ENCODE data around the gene SEMA3D.
A peak's percentile ranks its signal among the peaks of the same experiment; 100 is the strongest.

Gene SEMA3D

DNA sequence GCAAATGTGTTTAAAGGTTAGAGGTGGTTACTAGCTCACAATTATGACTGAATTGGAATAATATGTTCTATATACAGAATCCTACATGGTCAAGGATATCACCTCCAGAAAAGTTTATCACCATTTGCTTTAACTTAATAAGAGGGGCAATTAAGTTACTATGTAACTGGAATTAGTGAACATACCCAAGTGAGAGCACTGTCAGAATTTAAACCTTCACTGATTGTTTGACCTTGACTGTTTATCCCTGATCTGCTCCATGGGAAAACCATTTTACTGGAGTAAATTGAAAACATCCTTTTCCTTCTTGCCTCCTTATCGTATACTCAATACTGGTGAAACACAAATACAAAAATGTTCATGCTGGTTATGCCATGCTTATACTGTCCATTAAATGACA is 107.4 kb downstream of the SEMA3D start:
- DNase-seq (ENCODE audit: low spot score), result no peak

DNA sequence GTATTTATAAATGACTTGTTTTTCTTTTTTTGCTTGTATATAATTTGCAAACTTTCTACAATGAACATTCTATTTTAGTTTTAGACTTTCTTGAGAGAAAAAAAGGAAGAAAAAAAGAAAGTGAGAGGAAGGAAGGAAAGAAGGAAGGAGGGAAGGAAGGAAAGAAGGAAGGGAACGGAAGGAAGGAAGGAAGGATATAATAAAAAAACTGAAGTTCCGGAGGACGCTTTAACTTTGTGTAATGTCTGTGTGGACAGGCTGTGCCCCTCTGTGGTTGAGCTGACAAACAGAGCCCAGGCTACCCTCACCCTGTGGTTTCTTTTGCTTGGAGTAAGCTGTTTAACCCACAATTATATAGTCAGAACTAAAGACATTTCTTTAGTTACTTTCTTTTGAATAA is 108.7 kb downstream of the SEMA3D start:
- no peak for DNase-seq (ENCODE audit: low spot score)

DNA sequence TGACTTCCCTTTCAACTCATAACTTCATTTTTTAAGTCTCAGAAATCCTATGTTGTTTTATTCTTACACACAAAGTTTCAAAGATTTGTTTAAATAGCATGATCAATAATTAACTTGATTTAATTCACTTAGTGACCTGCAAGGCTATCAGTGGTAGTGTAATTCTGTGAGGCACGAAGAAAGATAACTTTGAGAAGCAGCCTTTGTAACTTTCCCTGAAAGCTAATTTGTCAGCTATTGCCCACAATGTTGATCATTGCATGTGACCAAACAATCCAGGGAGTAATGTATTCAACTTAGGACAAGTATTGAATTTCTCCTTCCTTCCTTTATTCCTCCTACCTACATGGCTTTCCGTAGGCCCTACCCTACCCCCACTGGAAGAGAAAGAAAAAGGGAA is 111.0 kb downstream of the SEMA3D start:
- no peak for DNase-seq (ENCODE audit: low spot score)

DNA sequence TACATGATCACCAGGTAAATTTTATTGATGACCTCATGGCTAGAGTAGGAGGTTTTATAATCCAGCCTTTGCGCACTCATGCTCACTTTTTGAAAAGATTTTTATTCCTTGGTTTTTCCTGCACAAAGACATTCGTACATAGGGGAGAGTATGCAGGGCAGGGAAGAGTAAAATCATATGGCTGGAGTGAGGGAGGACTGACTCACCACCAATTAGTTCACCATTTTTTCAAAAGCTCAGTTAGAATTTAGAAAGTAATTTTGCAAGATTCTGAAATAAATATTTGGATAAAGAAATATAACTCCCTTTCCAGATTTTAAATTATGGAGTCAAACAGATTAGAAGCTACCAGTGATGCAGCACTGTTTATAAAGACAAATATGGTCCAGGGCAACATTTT is 111.9 kb downstream of the SEMA3D start:
- DNase-seq (ENCODE audit: low spot score), result peak; percentile 10

DNA sequence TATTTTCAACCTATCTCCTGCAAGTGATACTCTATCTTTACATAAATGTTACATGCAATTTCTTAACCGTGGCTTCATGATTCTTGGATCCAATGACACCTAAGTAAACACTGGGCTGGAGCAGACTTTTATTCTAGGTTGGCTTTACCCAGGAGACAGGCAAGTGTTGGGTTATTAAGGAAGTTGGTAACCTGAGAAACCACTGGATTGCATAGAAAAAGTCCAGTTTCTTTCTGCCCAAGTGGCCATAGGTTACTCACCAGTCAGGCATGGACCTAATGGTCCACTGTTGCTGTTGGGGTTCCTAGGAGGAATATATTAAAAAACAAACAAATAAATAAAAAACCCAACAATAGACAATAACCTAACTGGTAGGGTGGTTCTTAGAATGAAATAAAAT is 112.8 kb downstream of the SEMA3D start:
- no peak for DNase-seq (ENCODE audit: low spot score)

DNA sequence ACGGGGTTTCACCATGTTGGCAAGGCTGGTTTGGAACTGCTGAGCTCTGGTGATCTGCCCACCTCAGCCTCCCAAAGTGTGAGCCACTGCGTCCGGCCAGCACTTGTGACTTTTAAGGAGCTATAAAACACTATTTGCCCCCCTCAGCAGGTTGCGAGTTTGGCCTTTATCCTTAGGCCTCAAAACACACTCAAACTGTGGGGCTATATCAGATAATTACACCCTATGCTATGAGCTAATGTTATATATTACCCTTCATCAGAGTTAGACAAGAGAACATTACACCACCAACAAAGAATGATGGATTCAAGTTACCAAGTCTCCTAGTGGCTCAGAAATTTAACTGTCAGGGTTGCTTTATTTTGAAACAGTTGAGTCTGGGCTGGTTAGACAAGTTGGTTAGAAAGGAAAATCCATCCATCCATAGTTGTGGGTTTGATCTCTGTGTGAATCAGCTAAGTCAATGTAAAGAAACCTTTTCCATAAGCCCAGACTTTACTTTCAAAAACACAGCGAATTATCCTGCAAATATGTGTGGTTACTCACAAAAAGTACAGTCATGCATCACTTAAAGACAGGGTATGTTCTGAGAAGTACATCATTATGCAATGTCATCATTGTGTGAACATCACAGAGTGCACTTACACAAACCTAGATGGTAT is 115.8 kb downstream of the SEMA3D start:
- no peak for DNase-seq (ENCODE audit: low spot score)

DNA sequence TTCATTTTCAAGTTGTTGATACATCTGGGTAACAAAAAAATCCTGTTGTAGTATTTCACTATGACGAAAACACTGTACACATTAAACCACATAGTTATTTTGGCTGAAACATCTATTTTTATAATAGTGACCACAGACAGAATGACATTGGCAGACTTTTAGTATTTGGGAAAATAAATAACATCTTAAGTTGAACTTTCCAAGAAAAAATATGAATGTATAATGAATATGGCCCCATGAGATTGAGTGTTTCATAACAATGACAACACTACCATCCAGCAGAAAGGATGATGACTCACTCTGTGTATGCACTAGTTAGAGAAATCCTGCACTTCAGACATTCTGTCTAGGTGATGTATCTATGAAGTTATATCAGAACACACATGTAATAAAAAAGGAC is 118.1 kb downstream of the SEMA3D start:
- peak; percentile 38 for DNase-seq (ENCODE audit: low spot score)

DNA sequence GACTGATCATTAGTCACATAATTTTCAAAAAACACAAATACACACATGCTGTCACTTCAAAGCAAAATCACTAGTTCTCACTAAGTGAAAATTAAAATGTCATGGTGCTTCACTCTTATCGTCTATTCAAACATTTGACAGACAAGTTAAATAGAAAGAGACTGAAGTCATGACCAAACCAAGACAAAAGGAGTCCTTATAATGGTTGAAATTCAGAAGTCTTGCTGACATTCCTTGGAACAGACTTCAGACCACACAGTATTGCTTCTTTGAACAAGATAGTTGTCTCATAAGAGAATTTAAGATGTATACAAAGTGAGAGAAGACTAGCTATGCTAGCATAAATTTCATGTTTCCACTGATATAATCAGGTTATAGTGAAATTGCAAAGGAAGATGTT is 119.5 kb downstream of the SEMA3D start:
- DNase-seq (ENCODE audit: low spot score), result no peak

DNA sequence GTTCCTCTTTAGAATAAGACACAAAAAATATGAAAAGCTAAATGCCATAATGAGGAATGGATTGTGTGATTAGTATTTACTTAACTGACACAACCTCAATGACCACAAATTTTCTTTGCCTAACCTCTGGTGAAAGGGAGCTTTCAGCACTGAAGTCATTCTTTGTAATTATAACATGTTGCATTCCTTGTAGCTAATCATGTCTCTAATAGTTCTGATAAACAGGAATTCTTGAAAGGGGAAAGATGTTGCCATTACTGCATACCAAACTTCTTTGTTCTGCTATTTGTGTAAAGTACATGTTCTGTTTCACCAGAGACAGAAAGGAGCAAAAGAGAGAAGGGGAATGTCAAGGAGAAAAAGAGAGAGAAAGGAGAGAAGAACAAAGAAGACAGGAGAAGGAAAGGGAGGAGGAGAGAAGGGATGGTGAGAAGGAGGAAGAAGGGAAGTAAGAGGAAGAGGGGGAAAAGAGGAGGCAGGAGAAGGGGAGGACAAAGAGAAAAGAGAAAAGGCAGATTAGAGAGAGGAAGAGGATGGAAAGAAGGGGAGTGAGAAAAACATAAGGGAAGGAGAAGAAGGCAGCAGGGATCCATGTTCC is 120.9 kb downstream of the SEMA3D start:
- DNase-seq (ENCODE audit: low spot score), result no peak

DNA sequence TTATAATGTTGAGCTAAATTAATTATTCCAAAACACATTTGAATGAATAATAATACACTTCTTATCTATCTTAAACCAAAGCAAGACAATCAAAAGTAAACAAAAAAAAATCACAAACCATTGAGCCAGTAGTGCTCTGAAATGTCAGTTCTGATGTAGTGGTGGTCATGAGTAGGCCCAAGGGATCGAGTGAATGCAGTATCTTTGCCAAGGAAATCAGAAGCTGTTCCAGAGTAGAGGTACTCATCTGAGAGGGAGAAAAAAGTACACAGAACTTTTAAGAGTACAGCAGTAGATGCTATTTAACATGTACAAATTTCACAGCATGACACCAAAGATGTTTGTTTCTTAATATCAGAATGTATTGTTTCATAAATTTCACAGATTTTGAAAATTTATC is 121.5 kb downstream of the SEMA3D start:
- DNase-seq (ENCODE audit: low spot score), result no peak

DNA sequence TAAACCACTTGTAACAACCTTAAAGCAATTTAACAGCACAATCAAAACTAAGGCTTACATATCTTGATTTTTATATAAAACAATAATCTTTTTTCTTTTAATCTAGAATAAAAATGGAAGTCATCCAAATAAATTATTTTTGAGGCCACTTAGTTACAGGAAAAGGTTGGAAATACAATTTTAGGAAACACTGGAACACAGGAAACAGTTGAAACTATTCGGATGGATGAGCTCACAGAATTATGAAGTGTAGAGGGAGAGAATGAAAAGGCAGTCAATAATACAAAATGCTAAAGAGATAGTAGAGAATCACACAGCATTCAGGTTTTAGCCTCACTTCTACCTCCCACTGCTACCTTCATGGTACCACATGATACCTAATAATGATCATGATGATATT is 124.2 kb downstream of the SEMA3D start:
- no peak for DNase-seq (ENCODE audit: low spot score)

DNA sequence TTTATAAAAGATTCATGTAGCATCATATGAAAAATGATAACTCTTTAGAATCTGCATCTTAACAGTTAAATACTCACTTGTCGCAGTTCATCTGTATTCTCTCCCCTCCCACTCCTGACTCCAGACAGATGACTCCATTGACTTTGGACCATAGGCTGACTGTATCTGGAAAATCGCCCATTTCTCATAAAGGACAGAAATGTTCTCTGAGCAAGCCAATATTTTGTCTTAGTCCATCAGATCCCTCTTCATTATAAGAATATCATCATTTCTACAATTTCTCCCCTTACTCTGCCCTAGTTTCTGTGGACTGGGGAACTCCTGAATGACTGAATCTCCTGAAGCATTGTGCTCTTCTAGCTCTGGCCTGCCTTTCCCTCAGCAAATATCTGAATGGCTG is 125.4 kb downstream of the SEMA3D start:
- no peak for DNase-seq (ENCODE audit: low spot score)

DNA sequence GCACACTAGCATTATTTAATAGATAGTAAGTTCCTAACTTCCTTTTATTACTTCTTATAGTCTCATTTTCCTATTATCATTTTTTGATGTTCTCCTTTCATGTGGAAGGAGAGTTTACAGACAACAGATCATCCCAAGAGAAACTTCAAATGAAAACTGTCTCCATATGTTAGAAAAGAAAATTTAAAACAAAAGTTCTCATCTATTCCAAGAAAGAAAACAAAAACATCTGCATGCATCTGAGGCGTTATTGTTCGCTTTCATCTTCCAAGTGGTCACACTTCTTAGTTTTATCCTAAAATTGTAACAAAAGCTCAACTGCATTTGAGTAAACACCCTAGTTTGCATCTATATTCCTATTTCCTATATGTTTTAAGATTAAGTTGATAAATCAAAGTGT is 126.2 kb downstream of the SEMA3D start:
- no peak for DNase-seq (ENCODE audit: low spot score)

DNA sequence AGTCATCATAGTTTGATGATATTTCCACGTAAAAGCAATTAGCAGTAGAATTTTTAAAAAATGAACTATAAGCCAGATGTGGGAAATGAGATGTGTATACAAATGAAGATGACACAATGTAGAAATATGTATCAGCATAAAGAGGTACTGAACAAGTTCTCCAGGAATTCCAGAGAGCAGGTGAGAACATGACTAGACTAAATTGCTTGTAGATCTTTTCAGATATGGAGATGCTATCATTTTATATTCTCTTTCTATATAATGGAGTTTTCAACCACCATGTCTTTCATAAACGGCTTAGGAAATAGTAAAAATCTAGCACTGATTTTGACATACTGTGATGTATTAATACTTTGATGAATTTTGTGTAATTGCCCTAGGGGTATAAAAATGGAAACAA is 130.9 kb downstream of the SEMA3D start:
- no peak for DNase-seq (ENCODE audit: low spot score)

DNA sequence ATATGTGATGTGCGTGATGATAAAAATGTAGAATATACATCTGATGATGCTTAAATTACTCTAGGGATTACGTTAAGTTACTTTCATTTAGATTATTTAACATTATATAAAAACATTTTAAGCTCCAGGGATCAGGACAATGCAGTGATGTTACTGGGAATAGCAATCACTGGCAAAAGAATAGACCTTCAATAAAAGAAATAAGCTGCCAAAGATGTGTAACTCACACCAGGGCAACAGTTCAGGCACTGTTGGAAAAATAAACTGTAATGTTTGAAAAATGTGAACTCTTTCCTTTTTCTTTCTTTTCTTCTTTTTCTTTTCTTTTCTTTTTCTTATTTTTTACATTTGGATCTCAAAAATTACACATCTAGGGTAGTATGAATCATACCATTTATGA is 131.7 kb downstream of the SEMA3D start:
- DNase-seq (ENCODE audit: low spot score), result no peak

DNA sequence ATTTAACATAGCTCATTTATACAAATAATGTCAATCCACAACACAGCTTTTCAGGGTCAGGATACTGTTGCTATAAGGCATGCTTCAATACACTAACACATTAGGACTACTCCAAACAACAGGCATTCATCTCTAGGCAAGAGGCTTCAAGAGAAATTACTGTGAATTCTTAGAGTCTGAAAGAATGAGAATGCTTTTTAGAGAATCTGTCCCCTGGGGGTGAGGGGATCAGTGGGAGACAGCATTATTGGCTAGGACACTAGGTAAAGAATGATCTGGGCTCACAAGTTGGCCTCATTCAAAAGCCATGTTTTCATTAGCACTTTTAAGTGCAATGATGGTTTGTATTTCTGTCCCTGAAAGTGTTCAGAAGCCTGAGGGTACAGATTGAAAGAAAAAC is 132.6 kb downstream of the SEMA3D start:
- no peak for DNase-seq (ENCODE audit: low spot score)

DNA sequence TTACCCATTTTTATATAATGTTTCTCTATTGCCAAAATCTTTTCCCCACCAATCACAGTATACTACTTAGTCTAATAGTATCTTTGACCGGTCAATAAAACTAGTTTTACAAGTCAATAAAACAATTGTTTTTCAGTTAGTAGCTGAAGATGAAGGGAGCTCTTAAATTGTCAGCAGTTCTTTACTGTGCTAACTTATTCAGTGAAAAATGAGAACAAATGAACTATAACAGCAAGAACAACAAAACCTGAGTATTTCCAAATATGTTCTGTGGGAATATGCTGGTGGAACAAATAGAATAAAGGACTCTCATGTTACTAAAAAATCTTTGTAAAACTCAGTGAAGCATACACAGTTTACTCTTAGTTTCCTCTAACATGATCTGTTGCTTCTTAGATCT is 134.0 kb downstream of the SEMA3D start:
- no peak for DNase-seq (ENCODE audit: low spot score)

DNA sequence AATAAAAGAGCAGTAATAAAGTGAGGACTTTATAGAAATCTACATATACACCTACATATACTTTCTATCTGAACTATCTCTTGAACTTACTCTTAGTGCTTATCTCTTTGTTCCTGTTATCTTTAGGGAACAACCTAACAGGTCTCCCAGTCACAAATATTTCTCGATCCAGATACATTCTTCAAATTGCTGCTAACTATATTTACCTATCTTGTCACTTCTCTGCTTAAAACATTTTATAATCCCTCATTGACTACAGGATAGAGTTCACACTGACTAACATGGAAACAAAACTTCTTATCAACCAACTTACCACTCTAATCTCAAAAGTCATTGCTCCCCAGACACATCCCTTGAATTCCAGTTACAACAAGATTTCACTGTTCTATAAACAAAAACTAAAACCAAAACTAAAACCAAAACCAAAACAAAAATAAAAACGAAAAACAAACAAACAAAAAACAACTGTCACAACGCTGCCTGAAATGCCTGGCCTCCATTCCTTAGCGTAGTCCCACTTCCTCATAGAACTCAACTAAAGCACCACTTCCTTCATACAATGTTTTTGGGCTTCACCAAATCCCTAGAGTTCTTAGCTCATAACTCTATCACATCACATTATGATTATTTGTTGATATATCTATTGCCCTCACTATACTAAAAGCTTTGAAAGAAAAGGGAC is 134.7 kb downstream of the SEMA3D start:
- DNase-seq (ENCODE audit: low spot score), result no peak

DNA sequence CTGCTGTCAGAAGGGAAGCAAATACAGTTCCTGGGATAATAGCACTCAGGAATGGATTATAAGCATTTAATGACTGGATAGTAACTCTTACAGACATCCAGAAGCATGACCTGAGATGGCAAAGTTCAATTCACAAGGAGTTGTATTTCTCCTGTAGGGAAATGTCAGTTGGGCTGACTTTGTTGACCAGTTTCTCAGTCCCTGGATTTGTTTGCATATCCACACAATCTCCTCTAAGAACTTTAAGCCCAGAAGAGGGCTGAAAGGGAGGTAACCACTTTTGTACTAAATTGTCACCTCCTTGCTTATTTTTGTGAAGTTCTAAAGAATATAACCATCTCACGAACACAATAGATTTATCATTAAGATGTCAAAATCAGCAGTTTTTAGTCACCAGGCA is 140.3 kb downstream of the SEMA3D start:
- no peak for DNase-seq (ENCODE audit: low spot score)

DNA sequence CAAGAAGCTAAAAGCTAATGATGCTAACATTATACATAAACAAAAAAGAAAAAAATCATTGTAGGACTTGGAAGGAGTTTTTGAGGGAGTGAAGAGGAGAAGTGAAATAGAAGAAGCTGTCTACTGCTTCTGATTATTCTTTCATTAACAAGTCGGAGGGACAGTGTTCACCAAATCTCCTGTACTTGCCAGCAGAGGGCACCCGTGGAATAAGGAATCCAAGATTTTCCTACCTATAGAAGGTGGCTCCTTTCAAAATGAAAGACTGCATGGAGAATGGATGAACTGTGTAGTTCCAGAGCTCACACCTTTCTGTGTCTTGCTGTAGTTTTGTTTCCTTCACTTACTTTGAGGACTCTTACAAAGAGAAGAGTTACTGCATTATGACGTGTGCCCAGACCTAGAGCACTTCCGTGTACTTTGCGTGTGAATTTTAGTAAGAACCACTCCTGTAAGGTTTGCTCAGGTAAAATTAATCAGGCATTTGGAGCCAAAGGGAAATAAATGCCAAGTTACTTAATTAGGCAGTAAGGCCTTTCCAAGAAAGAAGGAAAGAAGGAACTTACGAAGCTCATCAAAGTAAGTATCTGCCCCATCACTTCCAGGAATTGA is 145.1 kb downstream of the SEMA3D start:
- peak; percentile 52 for DNase-seq (ENCODE audit: low spot score)

DNA sequence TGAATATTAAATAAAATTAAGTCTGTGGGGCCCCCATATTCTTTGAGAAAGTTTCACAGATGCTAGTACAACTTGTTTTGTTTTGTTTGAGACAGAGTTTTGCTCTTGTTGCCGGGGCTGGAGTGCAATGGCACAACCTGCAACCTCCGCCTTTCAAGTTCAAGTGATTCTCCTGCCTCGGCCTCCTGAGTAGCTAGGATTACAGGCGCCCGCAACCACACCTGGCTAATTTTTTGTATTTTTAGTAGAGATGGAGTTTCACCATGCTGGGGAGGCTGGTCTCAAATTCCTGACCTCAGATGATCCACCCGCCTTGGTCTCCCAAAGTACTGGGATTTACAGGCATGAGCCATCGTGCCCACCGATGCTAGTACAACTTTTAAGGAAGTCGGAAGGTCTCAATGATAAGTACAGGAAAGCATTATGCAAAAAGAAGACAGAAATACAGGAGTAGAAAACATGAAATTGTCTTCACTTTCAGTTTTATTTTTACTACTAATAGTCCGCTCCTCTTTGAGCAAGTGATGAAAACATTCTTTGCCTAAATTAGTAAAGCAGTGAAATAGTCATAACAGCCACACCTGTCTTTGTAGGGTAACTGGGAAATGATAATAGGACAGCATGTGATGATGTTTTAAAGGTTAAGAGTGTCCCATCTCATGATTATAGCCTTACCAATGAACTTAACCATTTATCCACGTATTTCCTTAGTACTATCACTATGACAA is 147.5 kb downstream of the SEMA3D start:
- DNase-seq (ENCODE audit: low spot score), result no peak

DNA sequence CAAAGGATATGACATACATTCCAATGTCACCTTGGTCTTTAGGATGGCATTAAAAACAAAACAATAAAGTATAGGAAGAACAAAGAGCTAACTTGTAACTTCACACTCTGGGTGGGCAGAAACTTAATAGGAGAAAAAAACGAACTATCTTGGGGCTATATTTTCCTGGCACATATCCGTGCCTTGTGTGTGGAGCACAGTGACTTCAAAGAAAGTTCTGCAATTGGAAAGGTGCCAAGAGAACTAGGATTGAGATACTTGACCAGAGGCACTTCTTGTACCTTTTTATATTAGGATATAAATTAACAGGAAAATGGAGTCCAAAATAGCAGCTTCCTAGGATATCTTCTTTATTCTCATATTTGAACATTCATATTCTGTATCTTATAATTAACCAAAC is 148.4 kb downstream of the SEMA3D start:
- no peak for DNase-seq (ENCODE audit: low spot score)

DNA sequence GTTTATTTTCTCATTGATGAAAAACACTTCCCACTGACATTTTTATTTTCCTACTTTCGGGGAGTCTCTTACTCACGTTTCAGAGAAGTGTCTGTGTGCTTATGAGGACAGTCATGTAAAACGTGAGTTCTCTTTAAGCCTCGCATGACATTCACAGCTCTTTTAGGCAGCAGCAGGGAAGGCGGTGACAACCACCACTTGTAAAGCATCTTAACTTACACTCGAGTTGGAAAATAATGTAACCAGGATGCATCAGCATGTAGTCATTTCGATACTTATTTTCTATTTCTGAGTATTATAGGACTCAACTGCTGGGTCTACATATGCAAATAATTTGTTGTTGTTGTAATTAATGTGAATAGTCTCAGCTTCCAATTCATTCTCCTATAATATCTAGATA is 153.6 kb downstream of the SEMA3D start:
- no peak for DNase-seq (ENCODE audit: low spot score)
